ENCODE results near the gene JAK2.

The JAK2 gene

DNA sequence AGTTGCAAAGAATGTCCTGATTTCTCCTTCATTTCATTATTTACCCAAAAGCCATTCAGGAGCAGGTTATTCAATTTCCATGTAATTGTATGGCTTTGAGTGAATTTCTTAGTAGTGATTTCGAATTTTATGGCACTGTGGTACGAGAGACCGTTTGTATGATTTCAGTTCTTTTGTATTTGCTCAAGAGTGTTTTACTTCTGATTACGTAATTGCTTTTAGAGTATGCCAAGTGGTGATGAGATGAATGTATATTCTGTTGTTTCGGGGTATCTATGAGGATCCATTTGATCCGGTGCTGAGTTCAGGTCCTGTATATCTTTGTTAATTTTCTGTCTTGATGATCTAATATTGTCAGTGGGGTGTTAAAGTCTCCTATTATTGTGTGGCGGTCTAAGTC, 159.1 kb downstream of the JAK2 start:
- DNase-seq (ENCODE audit: low read depth): no peak

DNA sequence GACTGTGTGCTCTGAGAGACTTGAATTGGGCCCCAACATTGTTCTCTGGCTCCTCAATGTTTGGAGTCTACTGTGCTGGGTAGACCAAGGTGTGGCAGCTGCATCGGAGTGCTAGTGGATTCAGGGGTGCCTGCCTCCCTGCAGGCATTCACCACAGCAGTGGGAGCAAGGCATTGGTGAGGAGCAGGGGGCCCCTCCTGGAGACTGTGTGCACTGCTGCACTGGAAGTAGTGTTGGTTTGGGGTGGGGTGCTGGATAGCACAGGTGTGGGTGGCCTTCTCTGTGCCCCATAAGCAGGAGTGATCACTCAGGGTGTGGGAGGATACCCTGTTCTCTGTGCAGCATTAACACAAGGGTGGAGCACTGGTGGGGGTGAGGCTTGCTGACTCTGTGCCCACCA, 161.2 kb downstream of the JAK2 start:
- no peak for DNase-seq (ENCODE audit: low read depth)

Measured in T follicular helper cell (primary cell).